H9 (cell line): ENCODE measurements around the gene DUSP18. TPM values are rescaled to one million over a fixed set of nuclear protein-coding genes. Genes with fewer than 3 reads are reported as not detected.

Experiments used
- DNase-seq: peaks from one replicate; pipeline ENCODE4 v3.0.0-alpha.2; 2017
- H2AFZ ChIP-seq: one replicate; pipeline ENCODE4 v1.6.1; 2013; ENCODE audit warnings: mild to moderate bottlenecking, low read length, control low read depth, moderate library complexity
- H2AK5ac ChIP-seq: 2 replicates; pipeline ENCODE4 v1.6.1; 2013; ENCODE audit warnings: low read length, control low read depth, mixed read lengths; ENCODE audit not compliant: insufficient read length
- H2BK120ac ChIP-seq: one replicate; pipeline ENCODE4 v1.6.1; 2013; ENCODE audit warnings: low read depth, mild to moderate bottlenecking, low read length, control low read depth, inconsistent platforms; ENCODE audit not compliant: poor library complexity, severe bottlenecking
- H2BK12ac ChIP-seq: 2 replicates; pipeline ENCODE4 v1.6.1; 2013; ENCODE audit warnings: low read length, control low read depth, mixed read lengths, low read depth; ENCODE audit not compliant: insufficient read length
- H2BK15ac ChIP-seq: 2 replicates; pipeline ENCODE4 v1.6.1; 2013; ENCODE audit warnings: low read depth, low read length, control low read depth
- H2BK20ac ChIP-seq: one replicate; pipeline ENCODE4 v1.6.1; 2013; ENCODE audit warnings: low read depth, mild to moderate bottlenecking, low read length, control low read depth, inconsistent platforms; ENCODE audit not compliant: poor library complexity, severe bottlenecking
- H2BK5ac ChIP-seq: 2 replicates; pipeline ENCODE4 v1.6.1; 2013; ENCODE audit warnings: low read length, control low read depth, mixed read lengths; ENCODE audit not compliant: insufficient read length
- H3K14ac ChIP-seq: 2 replicates; pipeline ENCODE4 v1.6.1; 2013; ENCODE audit warnings: low read length, control low read depth; ENCODE audit not compliant: insufficient read depth
- H3K18ac ChIP-seq: 2 replicates; pipeline ENCODE4 v1.6.1; 2013; ENCODE audit warnings: low read depth, mild to moderate bottlenecking, mixed read lengths, low read length, control low read depth; ENCODE audit not compliant: insufficient read length
- H3K23ac ChIP-seq: 2 replicates; pipeline ENCODE4 v1.6.1; 2013; ENCODE audit warnings: low read length, control low read depth, mixed read lengths, low read depth; ENCODE audit not compliant: insufficient read length
- H3K23me2 ChIP-seq: 2 replicates; pipeline ENCODE4 v1.6.1; 2013; ENCODE audit warnings: low read depth, mild to moderate bottlenecking, mixed read lengths, low read length, control low read depth; ENCODE audit not compliant: insufficient read length, poor library complexity, severe bottlenecking
- H3K27ac ChIP-seq: 2 replicates; pipeline ENCODE4 v1.5.1; 2013; ENCODE audit warnings: low read length, control low read depth, mixed read lengths, low read depth; ENCODE audit not compliant: insufficient read length
- H3K27me3 ChIP-seq: 2 replicates; pipeline ENCODE4 v1.6.1; 2013; ENCODE audit warnings: low read length, control low read depth, inconsistent platforms; ENCODE audit not compliant: insufficient read depth
- H3K4ac ChIP-seq: 2 replicates; pipeline ENCODE4 v1.6.1; 2013; ENCODE audit warnings: low read depth, mild to moderate bottlenecking, control low read depth, inconsistent platforms, low read length, moderate library complexity
- H3K4me1 ChIP-seq: 2 replicates; pipeline ENCODE4 v1.6.1; 2013; ENCODE audit warnings: low read length, control low read depth, inconsistent platforms; ENCODE audit not compliant: insufficient read depth
- H3K4me2 ChIP-seq: 2 replicates; pipeline ENCODE4 v1.6.1; 2013; ENCODE audit warnings: low read length, control low read depth, mixed read lengths; ENCODE audit not compliant: insufficient read length, insufficient read depth
- H3K56ac ChIP-seq: 2 replicates; pipeline ENCODE4 v1.6.1; 2013; ENCODE audit warnings: low read depth, mild to moderate bottlenecking, mixed read lengths, low read length, control low read depth; ENCODE audit not compliant: insufficient read length
- H3K79me1 ChIP-seq: 2 replicates; pipeline ENCODE4 v1.6.1; 2013; ENCODE audit warnings: low read depth, mild to moderate bottlenecking, moderate library complexity, low read length, control low read depth, inconsistent platforms; ENCODE audit not compliant: insufficient read depth, poor library complexity, severe bottlenecking
- H3K79me2 ChIP-seq: 2 replicates; pipeline ENCODE4 v1.6.1; 2013; ENCODE audit warnings: low read length, control low read depth, inconsistent platforms; ENCODE audit not compliant: insufficient read depth
- H3K9ac ChIP-seq: 2 replicates; pipeline ENCODE4 v1.6.1; 2013; ENCODE audit warnings: low read length, control low read depth, mixed read lengths; ENCODE audit not compliant: insufficient read length; ENCODE audit errors: extremely low read depth
- H3K9me3 ChIP-seq: one replicate; pipeline ENCODE4 v1.6.1; 2013; ENCODE audit warnings: low read depth, low read length, inconsistent platforms; ENCODE audit not compliant: control insufficient read depth
- H3T11ph ChIP-seq: one replicate; pipeline ENCODE4 v1.6.1; 2013; ENCODE audit warnings: mild to moderate bottlenecking, low read length, control low read depth, inconsistent platforms
- H4K20me1 ChIP-seq: one replicate; pipeline ENCODE4 v1.6.1; 2013; ENCODE audit not compliant: control insufficient read depth, insufficient read length, insufficient read depth
- H4K5ac ChIP-seq: 2 replicates; pipeline ENCODE4 v1.6.1; 2013; ENCODE audit warnings: low read depth, mild to moderate bottlenecking, mixed read lengths, low read length, control low read depth; ENCODE audit not compliant: insufficient read length
- H4K8ac ChIP-seq: replicated peaks from 2 replicates; pipeline ENCODE4 v1.6.1; 2013; ENCODE audit warnings: low read length, control low read depth, mixed read lengths, low read depth; ENCODE audit not compliant: insufficient read length
- H4K91ac ChIP-seq: 2 replicates; pipeline ENCODE4 v1.6.1; 2013; ENCODE audit warnings: low read depth, mild to moderate bottlenecking, moderate library complexity, mixed read lengths, low read length, control low read depth; ENCODE audit not compliant: insufficient read length
- H3K27ac Mint-ChIP-seq, 3 experiments: 2 replicates in 2 of 3; 3 replicates in 1 of 3; pipeline ENCODE4 v1.8.0; 2020 to 2021; ENCODE audit warnings: mixed read lengths in 3 of 3, mild to moderate bottlenecking in 1 of 3, moderate library complexity in 1 of 3
- H3K27me3 Mint-ChIP-seq: 2 replicates; pipeline ENCODE4 v1.8.0; 2021; ENCODE audit warnings: low read depth, mild to moderate bottlenecking, moderate library complexity, mixed read lengths
- H3K36me3 Mint-ChIP-seq, 3 experiments: 2 replicates in 2 of 3; 3 replicates in 1 of 3; pipeline ENCODE4 v1.8.0; 2020 to 2021; ENCODE audit warnings: low read depth in 3 of 3, mixed read lengths in 3 of 3; ENCODE audit not compliant: insufficient read depth in 1 of 3
- H3K4me1 Mint-ChIP-seq, 2 experiments: 2 replicates each; pipeline ENCODE4 v1.8.0; 2020; ENCODE audit warnings: mixed read lengths in 2 of 2
- H3K4me3 Mint-ChIP-seq, 2 experiments: 2 replicates in 1 of 2; 3 replicates in 1 of 2; pipeline ENCODE4 v1.8.0; 2020 to 2021; ENCODE audit warnings: mild to moderate bottlenecking in 2 of 2, mixed read lengths in 2 of 2, moderate library complexity in 1 of 2
- H3K9me3 Mint-ChIP-seq, 2 experiments: 2 replicates in 1 of 2; 3 replicates in 1 of 2; pipeline ENCODE4 v1.8.0; 2020; ENCODE audit warnings: mild to moderate bottlenecking in 2 of 2, mixed read lengths in 2 of 2, moderate library complexity in 1 of 2
- total RNA-seq: library from RNA; stranded (reverse); gene quantifications from 2 replicates; pipeline ENCODE4 v1.2.1, GENCODE V29; 2021
- TF ChIP-seq, protein P1 (sequence below): fragments of 200-600 bp; sonication (generic); conservative IDR thresholded peaks from 3 replicates; pipeline ENCODE4 v1.8.0; 2021; ENCODE audit warnings: antibody characterized with exemption, mild to moderate bottlenecking

DUSP18 gene
- total RNA-seq, 1 experiment from 2014 or later: 2.6 TPM

DNA sequence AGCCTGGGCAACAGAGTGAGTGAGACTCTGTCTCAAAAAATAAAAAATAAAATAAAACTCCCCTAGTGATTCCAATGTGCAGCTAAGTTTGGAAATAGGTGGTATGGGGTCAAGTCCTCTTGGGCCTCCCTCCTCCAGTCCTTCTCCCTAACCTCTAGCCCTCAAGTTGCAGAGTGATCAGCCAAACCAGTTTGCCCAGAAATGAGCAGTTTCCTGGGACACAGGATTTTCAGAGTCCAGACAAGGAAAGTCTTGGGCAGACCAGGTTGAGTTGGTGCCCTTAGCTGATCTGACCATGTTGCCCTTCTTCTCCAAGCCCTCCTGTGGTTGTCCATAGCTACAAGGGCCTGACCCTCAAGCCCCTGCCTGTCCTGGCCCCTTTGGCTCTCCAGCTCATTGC, 52.8 kb downstream of the DUSP18 start:
- TF ChIP-seq, protein P1, sequence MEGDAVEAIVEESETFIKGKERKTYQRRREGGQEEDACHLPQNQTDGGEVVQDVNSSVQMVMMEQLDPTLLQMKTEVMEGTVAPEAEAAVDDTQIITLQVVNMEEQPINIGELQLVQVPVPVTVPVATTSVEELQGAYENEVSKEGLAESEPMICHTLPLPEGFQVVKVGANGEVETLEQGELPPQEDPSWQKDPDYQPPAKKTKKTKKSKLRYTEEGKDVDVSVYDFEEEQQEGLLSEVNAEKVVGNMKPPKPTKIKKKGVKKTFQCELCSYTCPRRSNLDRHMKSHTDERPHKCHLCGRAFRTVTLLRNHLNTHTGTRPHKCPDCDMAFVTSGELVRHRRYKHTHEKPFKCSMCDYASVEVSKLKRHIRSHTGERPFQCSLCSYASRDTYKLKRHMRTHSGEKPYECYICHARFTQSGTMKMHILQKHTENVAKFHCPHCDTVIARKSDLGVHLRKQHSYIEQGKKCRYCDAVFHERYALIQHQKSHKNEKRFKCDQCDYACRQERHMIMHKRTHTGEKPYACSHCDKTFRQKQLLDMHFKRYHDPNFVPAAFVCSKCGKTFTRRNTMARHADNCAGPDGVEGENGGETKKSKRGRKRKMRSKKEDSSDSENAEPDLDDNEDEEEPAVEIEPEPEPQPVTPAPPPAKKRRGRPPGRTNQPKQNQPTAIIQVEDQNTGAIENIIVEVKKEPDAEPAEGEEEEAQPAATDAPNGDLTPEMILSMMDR: no peak
- Histone ChIP-seq H4K5ac (no peak overlapping the region), H4K8ac (no peak overlapping the region), H4K20me1 (no peaks in the 10 kb centered on the region), H3K9ac (no peak overlapping the region), H3K79me1 (no peaks in the 10 kb centered on the region), H2BK120ac (no peak overlapping the region), H3K27ac (no peak overlapping the region), H2BK5ac (no peak overlapping the region), H3K27me3 (no peaks in the 10 kb centered on the region), H2AK5ac (no peak overlapping the region), H3T11ph (no peak overlapping the region), H2BK12ac (no peak overlapping the region), H3K56ac (no peak overlapping the region), H3K9me3 (no peaks in the 10 kb centered on the region), H4K91ac (no peak overlapping the region), H3K79me2 (no peaks in the 10 kb centered on the region), H3K14ac (no peak overlapping the region), H2AFZ (no peak overlapping the region), H3K18ac (no peak overlapping the region), H3K23me2 (no peaks in the 10 kb centered on the region), H3K4me2 (no peak overlapping the region), H3K4ac (no peak overlapping the region), H2BK15ac (no peak overlapping the region), H3K4me1 (no peaks in the 10 kb centered on the region), H2BK20ac (no peak overlapping the region), H3K23ac (no peak overlapping the region)
- H3K4me3 Mint-ChIP-seq: no peak overlapping the region
- H3K4me1 Mint-ChIP-seq: no peaks in the 10 kb centered on the region; a peak in 1 of 4 replicates
- H3K27me3 Mint-ChIP-seq: no peaks in the 10 kb centered on the region
- no peak for DNase-seq
- H3K36me3 Mint-ChIP-seq: peaks cover 45 to 84% (median 78%) of the 10 kb centered on the region in 3 experiments
- H3K27ac Mint-ChIP-seq: no peak overlapping the region
- H3K9me3 Mint-ChIP-seq: no peaks in the 10 kb centered on the region
